ENCODE measurements around the gene STAB1.

STAB1 gene

GRCh38 chr3:52537726-52538421, 42.7 kb downstream of the STAB1 start:
- no peak for DNase-seq

GRCh38 chr3:52539010-52539653, 44.0 kb downstream of the STAB1 start:
- DNase-seq, result no peak

- no peak for DNase-seq
These were observed 45.9 kb downstream of the STAB1 start for GRCh38 chr3:52541050-52541449.

- no peak for DNase-seq
These were observed 49.8 kb downstream of the STAB1 start for GRCh38 chr3:52544937-52545336.

GRCh38 chr3:52546111-52546901, 51.2 kb downstream of the STAB1 start:
- no peak for DNase-seq

- no peak for DNase-seq
These were observed 52.0 kb downstream of the STAB1 start for GRCh38 chr3:52547143-52547542.

GRCh38 chr3:52551118-52551517, 56.0 kb downstream of the STAB1 start:
- DNase-seq, result no peak

- no peak for DNase-seq
These were observed 57.0 kb downstream of the STAB1 start for GRCh38 chr3:52552089-52552488.

- DNase-seq, result no peak
These were observed 59.1 kb downstream of the STAB1 start for GRCh38 chr3:52554026-52554755.

GRCh38 chr3:52555056-52555455, 59.9 kb downstream of the STAB1 start:
- no peak for DNase-seq

GRCh38 chr3:52557011-52557960, 62.1 kb downstream of the STAB1 start:
- no peak for DNase-seq

- no peak for DNase-seq
These were observed 63.3 kb downstream of the STAB1 start for GRCh38 chr3:52558436-52558835.

GRCh38 chr3:52561028-52561747, 66.0 kb downstream of the STAB1 start:
- no peak for DNase-seq

- DNase-seq, result no peak
These were observed 68.8 kb downstream of the STAB1 start for GRCh38 chr3:52563984-52564383.

GRCh38 chr3:52568069-52568468, 72.9 kb downstream of the STAB1 start:
- DNase-seq, result no peak

- no peak for DNase-seq
These were observed 74.9 kb downstream of the STAB1 start for GRCh38 chr3:52570076-52570475.

GRCh38 chr3:52572221-52572620, 77.1 kb downstream of the STAB1 start:
- no peak for DNase-seq

Measured in GDM1 (cell line).